Measurements from ENCODE around the gene FAF1. TPM values are rescaled to one million over a fixed set of nuclear protein-coding genes. Genes with fewer than 3 reads are reported as not detected.
"Not testable (repeated sequence)": the region's sequence is repeated elsewhere in the genome, so short reads cannot be mapped to it uniquely, and the experiment has no call there.

The FAF1 gene
- total RNA-seq, 1 experiment from 2014 or later, result 73.2 TPM

DNA sequence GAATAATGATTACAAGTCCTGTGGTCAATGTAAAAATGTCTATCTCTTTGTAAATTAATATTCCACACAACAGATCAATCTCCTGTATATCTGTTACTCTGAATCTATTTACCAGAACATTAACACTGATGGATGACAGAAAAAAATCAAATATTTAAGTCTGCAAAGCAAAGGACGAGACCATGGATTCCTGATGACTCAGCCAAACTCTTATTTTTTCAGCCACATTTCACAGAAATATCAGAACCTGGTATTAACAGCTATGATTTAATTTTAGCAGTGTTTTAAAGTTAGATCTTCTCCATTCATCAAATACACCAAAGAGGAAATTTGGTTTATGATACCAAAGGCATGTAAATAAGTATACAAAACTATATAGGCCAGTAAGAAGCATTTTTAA lies 46.1 kb downstream of the FAF1 start:
- RAD21 ChIA-PET (ENCODE audit: low non-redundant PET in 1 of 2, low total read pairs in 2 of 2, uncharacterized antibody in 2 of 2, unreplicated experiment in 2 of 2), result no interaction called here
- H3K4me3 ChIP-seq (replicated peaks in 1 of 2; ENCODE audit: low read depth in 1 of 2, low read length in 2 of 2), result no peak overlapping the region
- CTCF ChIA-PET, result interaction anchor here (0.7 kb wide), 1 partner anchor 15 kb away, joined by 3 read pairs; no protein-coding TSS in a partner anchor
- no peaks in the 10 kb centered on the region for H3K9me2 ChIP-seq (ENCODE audit: insufficient read depth)
- no peaks in the 10 kb centered on the region; the same call in 1 of the 2 replicates for H4K20me1 ChIP-seq (ENCODE audit: insufficient read depth)
- H3K4me2 ChIP-seq (ENCODE audit: low read length), result no peak overlapping the region
- no peak overlapping the region for H3K9ac ChIP-seq (ENCODE audit: low read length)
- peaks cover 66% of the 10 kb centered on the region for H3K79me2 ChIP-seq (ENCODE audit: insufficient read depth, low read length)
- H3K4me1 ChIP-seq (ENCODE audit: control insufficient read depth in 1 of 2, insufficient read depth in 2 of 2, low read length in 2 of 2), result no peaks in the 10 kb centered on the region
- H3K36me3 ChIP-seq (ENCODE audit: control insufficient read depth in 1 of 2, insufficient read depth in 2 of 2, low read length in 2 of 2), result no peaks in the 10 kb centered on the region
- intact Hi-C loops (cut with micrococcal nuclease), result no loop called here
- H3K27me3 ChIP-seq (ENCODE audit: insufficient read depth, low read length), result no peaks in the 10 kb centered on the region
- H3K27ac ChIP-seq (ENCODE audit: low read depth, low read length), result no peak overlapping the region
- POLR2A ChIA-PET, result no interaction called here
- BruUV-seq (replicated peaks), result no TSS peak
- no peak for DNase-seq (ENCODE audit: low read depth, low spot score)
- no peak for ATAC-seq
- H2AFZ ChIP-seq (ENCODE audit: low read depth, low read length, poor library complexity, severe bottlenecking), result no peak overlapping the region
- TF ChIP-seq SP1 (IDR thresholded peaks at IDR 0.05; ENCODE audit: low read depth), result no peak
- TF ChIP-seq, protein P1, sequence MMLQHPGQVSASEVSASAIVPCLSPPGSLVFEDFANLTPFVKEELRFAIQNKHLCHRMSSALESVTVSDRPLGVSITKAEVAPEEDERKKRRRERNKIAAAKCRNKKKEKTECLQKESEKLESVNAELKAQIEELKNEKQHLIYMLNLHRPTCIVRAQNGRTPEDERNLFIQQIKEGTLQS (IDR thresholded peaks at IDR 0.05), result no peak
- TF ChIP-seq ZNF274 (IDR thresholded peaks at IDR 0.05; ENCODE audit: low read depth, low read length), result no peak
- no peak for TF ChIP-seq FOSL1 (IDR thresholded peaks at IDR 0.05; ENCODE audit: low read depth)
- TF ChIP-seq POLR2A (IDR thresholded peaks at IDR 0.05; ENCODE audit: borderline replicate concordance, extremely low read depth, insufficient read depth, insufficient read length), result no peak
- no peaks in the 10 kb centered on the region for H3K9me3 ChIP-seq (ENCODE audit: control insufficient read depth in 1 of 2, insufficient read depth in 1 of 2, low read depth in 1 of 2, low read length in 2 of 2)

DNA sequence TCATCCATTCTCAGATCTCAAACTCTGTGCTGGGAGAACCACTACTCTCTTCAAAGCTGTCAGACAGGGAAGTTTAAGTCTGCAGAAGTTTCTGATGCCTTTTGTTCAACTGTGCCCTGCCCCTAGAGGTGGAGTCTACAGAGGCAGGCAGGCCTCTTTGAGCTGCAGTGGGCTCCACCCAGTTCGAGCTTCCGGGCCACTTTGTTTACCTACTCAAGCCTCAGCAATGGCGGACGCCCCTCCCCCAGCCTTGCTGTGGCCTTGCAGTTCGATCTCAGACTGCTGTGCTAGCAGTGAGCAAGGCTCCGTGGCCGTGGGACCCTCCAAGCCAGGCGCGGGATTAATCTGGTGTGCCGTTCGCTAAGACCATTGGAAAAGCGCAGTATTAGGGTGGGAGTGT lies 49.7 kb downstream of the FAF1 start:
- H3K36me3 ChIP-seq (ENCODE audit: control insufficient read depth in 1 of 2, insufficient read depth in 2 of 2, low read length in 2 of 2); DNase-seq (ENCODE audit: low read depth, low spot score); H3K4me1 ChIP-seq (ENCODE audit: control insufficient read depth in 1 of 2, insufficient read depth in 2 of 2, low read length in 2 of 2); ATAC-seq; H3K4me3 ChIP-seq (replicated peaks in 1 of 2; ENCODE audit: low read depth in 1 of 2, low read length in 2 of 2); H3K9ac ChIP-seq (ENCODE audit: low read length); H3K27me3 ChIP-seq (ENCODE audit: insufficient read depth, low read length); CTCF ChIA-PET; H3K4me2 ChIP-seq (ENCODE audit: low read length); intact Hi-C loops (cut with micrococcal nuclease); POLR2A ChIA-PET; RAD21 ChIA-PET (ENCODE audit: low non-redundant PET in 1 of 2, low total read pairs in 2 of 2, uncharacterized antibody in 2 of 2, unreplicated experiment in 2 of 2); H3K27ac ChIP-seq (ENCODE audit: low read depth, low read length); H3K9me2 ChIP-seq (ENCODE audit: insufficient read depth); H4K20me1 ChIP-seq (ENCODE audit: insufficient read depth); H2AFZ ChIP-seq (ENCODE audit: low read depth, low read length, poor library complexity, severe bottlenecking); BruUV-seq (replicated peaks); H3K9me3 ChIP-seq (ENCODE audit: control insufficient read depth in 1 of 2, insufficient read depth in 1 of 2, low read depth in 1 of 2, low read length in 2 of 2): not testable (repeated sequence)
- peaks cover 37% of the 10 kb centered on the region for H3K79me2 ChIP-seq (ENCODE audit: insufficient read depth, low read length)

DNA sequence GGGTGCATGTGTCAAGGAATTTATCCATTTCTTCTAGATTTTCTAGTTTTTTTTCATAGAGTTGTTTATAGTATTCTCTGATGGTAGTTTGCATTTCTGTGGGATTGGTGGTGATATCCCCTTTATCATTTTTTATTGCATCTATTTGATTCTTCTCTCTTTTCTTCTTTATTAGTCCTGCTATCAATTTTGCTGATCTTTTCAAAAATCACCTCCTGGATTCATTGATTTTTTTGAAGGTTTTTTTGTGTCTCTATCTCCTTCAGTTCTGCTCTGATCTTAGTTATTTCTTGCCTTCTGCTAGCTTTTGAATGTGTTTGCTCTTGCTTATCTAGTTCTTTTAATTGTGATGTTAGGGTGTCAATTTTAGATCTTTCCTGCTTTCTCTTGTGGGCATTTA lies 52.5 kb downstream of the FAF1 start:
- BruUV-seq (replicated peaks); RAD21 ChIA-PET (ENCODE audit: low non-redundant PET in 1 of 2, low total read pairs in 2 of 2, uncharacterized antibody in 2 of 2, unreplicated experiment in 2 of 2); CTCF ChIA-PET: not testable (repeated sequence)

DNA sequence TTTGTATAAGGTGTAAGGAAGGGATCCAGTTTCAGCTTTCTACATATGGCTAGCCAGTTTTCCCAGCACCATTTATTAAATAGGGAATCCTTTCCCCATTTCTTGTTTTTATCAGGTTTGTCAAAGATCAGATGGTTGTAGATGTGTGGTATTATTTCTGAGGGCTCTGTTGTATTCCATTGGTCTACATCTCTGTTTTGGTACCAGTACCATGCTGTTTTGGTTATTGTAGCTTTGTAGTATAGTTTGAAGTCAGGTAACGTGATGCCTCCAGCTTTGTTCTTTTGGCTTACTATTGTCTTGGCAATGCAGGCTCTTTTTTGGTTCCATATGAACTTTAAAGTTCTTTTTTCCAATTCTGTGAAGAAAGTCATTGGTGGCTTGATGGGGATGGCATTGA lies 54.0 kb downstream of the FAF1 start:
- peaks cover 32% of the 10 kb centered on the region for H3K79me2 ChIP-seq (ENCODE audit: insufficient read depth, low read length)
- H3K9me2 ChIP-seq (ENCODE audit: insufficient read depth); POLR2A ChIA-PET; H3K9me3 ChIP-seq (ENCODE audit: control insufficient read depth in 1 of 2, insufficient read depth in 1 of 2, low read depth in 1 of 2, low read length in 2 of 2); BruUV-seq (replicated peaks); ATAC-seq; intact Hi-C loops (cut with micrococcal nuclease); DNase-seq (ENCODE audit: low read depth, low spot score); H3K4me3 ChIP-seq (replicated peaks in 1 of 2; ENCODE audit: low read depth in 1 of 2, low read length in 2 of 2); RAD21 ChIA-PET (ENCODE audit: low non-redundant PET in 1 of 2, low total read pairs in 2 of 2, uncharacterized antibody in 2 of 2, unreplicated experiment in 2 of 2); H3K4me2 ChIP-seq (ENCODE audit: low read length); H3K27ac ChIP-seq (ENCODE audit: low read depth, low read length); H3K4me1 ChIP-seq (ENCODE audit: control insufficient read depth in 1 of 2, insufficient read depth in 2 of 2, low read length in 2 of 2); H4K20me1 ChIP-seq (ENCODE audit: insufficient read depth); H2AFZ ChIP-seq (ENCODE audit: low read depth, low read length, poor library complexity, severe bottlenecking); H3K36me3 ChIP-seq (ENCODE audit: control insufficient read depth in 1 of 2, insufficient read depth in 2 of 2, low read length in 2 of 2); H3K27me3 ChIP-seq (ENCODE audit: insufficient read depth, low read length); H3K9ac ChIP-seq (ENCODE audit: low read length): not testable (repeated sequence)
- CTCF ChIA-PET, result interaction anchor here (1.3 kb wide), 1 partner anchor 23 kb away, joined by 3 read pairs; no protein-coding TSS in a partner anchor

More for the DNA sequence above, 52.5 kb downstream of the FAF1 start:
- H3K27me3 ChIP-seq (ENCODE audit: insufficient read depth, low read length); H3K9me2 ChIP-seq (ENCODE audit: insufficient read depth); H3K9me3 ChIP-seq (ENCODE audit: control insufficient read depth in 1 of 2, insufficient read depth in 1 of 2, low read depth in 1 of 2, low read length in 2 of 2); H3K4me2 ChIP-seq (ENCODE audit: low read length); ATAC-seq; H3K36me3 ChIP-seq (ENCODE audit: control insufficient read depth in 1 of 2, insufficient read depth in 2 of 2, low read length in 2 of 2); H3K27ac ChIP-seq (ENCODE audit: low read depth, low read length); intact Hi-C loops (cut with micrococcal nuclease); DNase-seq (ENCODE audit: low read depth, low spot score); H2AFZ ChIP-seq (ENCODE audit: low read depth, low read length, poor library complexity, severe bottlenecking); H3K9ac ChIP-seq (ENCODE audit: low read length); H4K20me1 ChIP-seq (ENCODE audit: insufficient read depth); POLR2A ChIA-PET; H3K4me3 ChIP-seq (replicated peaks in 1 of 2; ENCODE audit: low read depth in 1 of 2, low read length in 2 of 2); H3K4me1 ChIP-seq (ENCODE audit: control insufficient read depth in 1 of 2, insufficient read depth in 2 of 2, low read length in 2 of 2): not testable (repeated sequence)
- H3K79me2 ChIP-seq (ENCODE audit: insufficient read depth, low read length), result peaks cover 27% of the 10 kb centered on the region
